ENCODE results near the gene PSEN1.

Gene PSEN1

DNA sequence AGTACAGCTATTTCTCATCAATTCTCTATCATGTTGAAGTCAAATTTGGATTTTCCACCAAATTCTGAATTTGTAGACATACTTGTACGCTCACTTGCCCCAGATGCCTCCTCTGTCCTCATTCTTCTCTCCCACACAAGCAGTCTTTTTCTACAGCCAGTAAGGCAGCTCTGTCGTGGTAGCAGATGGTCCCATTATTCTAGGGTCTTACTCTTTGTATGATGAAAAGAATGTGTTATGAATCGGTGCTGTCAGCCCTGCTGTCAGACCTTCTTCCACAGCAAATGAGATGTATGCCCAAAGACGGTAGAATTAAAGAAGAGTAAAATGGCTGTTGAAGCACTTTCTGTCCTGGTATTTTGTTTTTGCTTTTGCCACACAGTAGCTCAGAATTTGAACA, 83.8 kb downstream of the PSEN1 start:
- DNase-seq (ENCODE audit: low read depth in 2 of 2): no peak

DNA sequence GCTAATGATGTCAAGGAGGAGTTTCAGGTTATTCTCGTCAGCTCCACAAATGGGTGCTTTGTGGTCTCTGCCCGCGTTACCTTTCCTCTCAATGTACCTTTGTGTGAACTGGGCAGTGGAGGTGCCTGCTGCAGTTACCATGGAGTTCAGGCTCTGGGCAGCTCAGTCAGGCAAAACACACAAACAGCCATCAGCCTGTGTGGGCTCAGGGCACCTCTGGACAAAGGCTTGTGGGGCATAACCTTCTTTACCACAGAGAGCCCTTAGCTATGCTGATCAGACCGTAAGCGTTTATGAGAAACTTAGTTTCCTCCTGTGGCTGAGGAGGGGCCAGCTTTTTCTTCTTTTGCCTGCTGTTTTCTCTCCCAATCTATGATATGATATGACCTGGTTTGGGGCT, 84.3 kb downstream of the PSEN1 start:
- DNase-seq (ENCODE audit: low read depth in 2 of 2): no peak

DNA sequence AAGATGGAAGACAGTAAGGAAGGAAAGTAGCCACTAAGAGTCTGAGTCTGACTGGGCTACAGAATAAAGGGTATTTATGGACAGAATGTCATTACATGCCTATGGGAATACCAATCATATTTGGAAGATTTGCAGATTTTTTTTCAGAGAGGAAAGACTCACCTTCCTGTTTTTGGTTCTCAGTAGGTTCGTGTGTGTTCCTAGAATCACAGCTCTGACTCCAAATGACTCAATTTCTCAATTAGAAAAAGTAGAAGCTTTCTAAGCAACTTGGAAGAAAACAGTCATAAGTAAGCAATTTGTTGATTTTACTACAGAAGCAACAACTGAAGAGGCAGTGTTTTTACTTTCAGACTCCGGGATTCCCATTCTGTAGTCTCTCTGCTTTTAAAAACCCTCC, 85.6 kb downstream of the PSEN1 start:
- DNase-seq (ENCODE audit: low read depth in 2 of 2): no peak

DNA sequence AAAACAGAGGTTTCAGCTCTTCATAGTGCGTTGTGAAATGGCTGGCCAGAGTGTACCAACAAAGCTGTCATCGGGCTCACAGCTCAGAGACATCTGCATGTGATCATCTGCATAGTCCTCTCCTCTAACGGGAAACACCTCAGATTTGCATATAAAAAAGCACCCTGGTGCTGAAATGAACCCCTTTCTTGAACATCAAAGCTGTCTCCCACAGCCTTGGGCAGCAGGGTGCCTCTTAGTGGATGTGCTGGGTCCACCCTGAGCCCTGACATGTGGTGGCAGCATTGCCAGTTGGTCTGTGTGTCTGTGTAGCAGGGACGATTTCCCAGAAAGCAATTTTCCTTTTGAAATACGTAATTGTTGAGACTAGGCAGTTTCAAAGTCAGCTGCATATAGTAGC, 86.7 kb downstream of the PSEN1 start:
- DNase-seq (ENCODE audit: low read depth in 2 of 2): no peak

DNA sequence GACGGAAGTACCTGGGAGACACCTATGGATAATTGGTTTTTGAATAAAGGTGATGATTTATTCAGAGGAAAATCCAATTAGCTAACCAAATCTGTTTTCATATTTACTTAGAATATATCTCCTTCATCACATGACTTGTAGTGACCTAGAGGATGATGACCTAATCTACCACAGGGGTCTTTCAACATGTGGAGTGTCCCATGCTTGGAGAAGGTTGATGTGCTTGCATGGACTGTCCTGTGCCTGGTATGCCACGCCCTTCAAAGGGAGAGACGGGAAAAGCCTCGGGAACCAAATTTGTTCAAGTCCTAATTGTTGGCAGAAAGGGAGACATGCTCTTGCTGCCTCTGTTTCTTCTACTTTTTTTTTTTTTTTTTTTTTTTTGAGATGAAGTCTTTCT, 89.2 kb downstream of the PSEN1 start:
- no peak for DNase-seq (ENCODE audit: low read depth in 2 of 2)

DNA sequence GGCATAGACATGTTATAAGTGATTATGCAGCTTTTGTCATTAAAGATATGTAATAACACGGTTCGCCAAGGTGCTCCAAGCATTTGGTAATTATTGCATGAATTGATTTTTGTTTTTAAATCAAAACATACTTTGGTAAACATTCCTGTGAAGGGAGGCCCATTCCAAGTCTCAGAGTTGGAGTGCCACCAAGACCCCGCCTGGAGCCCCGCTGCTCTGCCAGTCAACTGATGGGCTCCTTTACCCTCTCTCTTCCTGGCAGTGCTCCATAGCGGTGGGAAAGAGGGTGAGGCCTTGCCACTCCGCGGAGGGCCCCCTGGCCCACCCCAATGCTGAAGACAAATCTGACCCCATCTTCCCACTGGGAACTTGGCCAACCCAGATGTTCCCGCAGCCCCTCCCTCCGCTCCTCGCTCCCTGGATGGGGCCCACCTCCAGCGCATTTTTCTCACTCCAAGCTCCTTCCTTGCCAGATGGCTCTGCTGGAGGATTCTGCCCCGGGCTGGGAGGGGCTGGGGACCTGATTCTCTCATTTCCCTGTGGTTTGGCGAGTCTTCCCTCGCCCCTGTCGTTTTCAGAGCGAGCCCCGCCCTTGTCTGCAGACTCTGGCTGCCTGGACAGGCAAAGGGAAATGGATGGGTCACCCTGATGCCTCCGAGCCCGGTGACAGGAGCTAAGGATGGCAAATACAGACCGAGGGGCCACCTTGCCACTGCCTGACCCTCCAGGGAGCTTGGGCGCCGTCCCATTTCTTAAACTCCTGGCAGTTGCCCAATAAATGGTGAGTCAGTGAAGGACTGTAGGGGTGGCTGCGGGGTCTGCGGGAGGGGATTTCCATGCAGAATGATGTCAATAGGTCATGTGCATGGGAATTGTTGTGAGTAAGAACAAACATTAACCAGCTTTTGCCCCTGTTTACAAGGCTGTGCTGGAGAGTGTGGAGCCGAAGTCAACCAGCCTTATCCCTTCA, 91.8 kb downstream of the PSEN1 start:
- peak; percentile 61 to 65 for DNase-seq (ENCODE audit: low read depth in 2 of 2)

DNA sequence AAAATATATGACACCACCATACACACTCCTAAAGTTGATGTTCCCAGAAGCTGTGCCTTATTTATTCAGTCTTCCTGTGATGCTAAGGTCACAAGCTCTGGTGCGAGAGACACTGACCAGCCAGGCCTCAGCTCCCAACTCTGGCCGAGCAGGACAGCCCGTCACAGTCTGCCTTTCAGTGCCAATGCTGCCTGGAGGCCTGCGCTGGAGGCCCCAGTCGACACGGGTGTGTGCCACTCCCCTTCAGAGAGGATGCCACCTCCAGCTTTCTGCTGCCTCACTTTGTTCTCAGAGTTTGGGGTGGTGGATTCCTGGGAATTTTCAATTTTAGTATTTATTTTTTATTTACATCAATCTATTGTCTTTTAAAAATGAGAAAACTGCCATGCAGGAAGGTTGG, 93.7 kb downstream of the PSEN1 start:
- no peak for DNase-seq (ENCODE audit: low read depth in 2 of 2)

DNA sequence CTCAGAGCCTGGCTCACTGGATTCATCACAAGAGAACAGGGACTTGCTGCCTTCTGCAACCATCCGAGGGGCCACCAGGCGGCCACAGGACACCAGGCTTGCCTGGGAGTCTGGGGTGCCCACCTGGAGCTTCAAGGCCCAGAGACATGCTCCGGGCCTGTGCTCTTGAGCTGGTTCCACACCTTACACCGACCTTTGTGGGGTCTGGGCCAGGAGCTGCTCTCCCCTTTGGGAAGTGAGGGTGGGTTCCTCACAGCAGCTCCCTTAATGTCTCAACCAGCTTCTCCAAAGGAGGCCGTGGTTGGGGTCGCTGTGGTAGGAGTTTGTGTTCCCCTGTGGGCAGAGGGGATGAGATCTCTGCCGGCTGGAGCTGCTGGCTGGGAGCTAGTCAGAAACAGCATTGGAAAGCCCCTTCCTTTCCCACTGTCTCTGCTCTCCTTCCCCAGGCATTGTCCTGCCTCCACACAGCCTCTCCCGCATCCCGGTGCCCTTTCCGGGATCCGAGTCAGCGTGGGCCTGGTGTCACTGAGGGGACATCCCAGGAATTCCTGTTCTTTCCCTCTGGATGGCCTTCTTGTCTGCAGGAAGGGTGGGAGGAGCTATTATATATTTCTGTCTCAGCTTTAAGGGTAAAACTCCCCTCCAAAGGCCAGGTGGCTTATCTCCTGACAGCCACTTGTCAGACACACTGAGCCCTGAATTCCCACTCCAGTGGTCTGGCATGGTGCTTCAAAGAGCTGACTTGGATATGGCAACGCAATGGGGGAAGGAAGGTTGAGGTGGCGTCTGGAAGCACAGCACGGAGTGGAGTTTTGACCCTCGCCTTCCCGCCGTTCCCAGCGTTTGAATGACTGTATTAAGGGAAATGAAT, 95.9 kb downstream of the PSEN1 start:
- no peak for DNase-seq (ENCODE audit: low read depth in 2 of 2)

DNA sequence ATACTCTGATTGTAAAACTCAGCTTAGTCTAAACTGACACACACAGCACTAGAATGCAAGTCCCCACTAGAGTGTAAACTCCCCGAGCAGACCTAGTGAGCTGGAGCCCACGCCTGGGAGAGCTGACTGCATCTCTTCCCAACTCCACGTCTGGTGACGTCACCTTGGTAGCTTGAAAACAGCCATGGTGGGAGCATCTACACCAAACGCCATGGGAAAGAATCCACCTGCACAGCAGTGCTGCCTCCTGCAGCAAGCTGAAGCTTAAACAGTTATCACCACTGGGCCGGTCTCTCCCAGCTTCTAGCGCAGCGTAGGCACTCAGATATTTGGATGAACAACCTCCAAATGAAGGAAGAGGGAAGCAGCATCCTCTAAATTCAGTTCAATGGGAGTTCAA, 96.7 kb downstream of the PSEN1 start:
- DNase-seq (ENCODE audit: low read depth in 2 of 2): no peak

DNA sequence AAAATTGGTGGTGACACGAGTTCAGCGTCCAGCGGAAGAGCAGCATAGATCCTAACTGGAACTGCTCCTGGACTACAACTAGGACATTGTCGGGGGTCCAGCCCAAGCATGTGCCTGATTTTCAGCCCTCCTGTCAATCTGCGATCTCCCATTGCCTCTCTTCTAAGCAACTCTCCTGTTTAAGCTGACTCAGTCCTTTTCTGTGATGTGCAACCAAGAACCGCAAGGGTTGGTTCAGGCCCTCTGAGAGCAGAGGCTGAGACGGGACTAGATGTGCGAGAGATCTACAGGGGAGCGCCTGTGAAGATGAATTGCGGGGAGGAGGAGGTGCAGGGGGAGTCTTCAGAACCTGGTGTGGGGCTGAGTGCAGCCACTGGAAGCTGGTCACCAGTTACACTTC, 97.3 kb downstream of the PSEN1 start:
- no peak for DNase-seq (ENCODE audit: low read depth in 2 of 2)

DNA sequence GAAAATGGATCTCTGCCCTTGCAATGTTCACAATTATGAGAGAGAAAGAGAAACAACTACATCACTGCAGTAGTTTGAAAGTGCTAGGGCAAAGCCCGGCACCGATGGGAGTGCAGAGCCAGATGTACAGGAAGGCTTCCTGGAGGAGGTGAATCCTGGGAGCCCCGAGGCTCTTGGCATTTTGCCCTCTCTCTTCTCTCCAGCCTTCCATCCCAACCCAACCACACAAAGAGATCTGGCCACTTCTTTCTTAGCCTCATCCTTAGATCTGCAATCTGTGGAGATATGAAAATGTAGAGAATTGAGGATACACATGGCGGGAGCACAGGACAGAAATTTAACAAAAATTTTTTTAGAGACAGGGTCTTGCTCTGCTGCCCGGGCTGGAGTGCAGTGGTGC, 97.7 kb downstream of the PSEN1 start:
- DNase-seq (ENCODE audit: low read depth in 2 of 2): no peak

DNA sequence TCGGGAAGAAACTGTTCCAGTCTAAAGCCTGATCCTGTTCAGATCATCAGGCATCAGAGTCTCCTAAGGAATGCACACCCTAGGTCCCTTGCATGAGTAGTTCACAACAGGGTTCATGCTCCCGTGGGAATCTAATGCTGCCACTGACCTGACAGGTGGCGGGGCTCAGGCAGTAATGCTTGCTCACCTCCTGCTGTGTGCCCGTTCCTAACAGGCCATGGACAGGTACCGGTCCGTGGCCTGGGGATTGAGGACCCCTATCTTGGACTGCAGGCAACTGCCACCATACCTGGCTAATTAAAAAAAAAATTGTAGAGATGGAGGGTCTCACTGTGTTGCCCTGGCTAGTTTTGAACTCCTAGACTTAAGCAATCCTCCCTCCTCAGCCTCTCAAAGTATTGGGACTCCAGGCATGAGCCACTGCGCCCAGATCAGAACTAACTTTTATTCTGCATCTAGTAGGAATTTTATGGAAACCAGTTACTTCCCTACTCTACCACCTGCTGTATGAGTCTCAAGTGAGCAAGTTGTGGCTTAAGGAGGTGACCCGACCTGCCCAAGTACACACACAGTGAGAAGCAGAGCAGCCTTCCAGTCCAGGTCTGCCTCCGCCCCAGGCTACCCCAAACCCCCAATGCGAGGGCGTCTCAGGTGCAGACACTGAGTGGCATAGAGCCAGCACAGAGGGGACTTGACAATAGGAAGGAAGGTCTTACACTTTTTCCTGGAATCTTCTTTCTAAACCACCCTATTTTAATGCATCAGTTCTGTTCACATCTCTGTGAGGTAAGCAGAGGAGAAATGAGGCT, 98.5 kb downstream of the PSEN1 start:
- DNase-seq (ENCODE audit: low read depth in 2 of 2): no peak

DNA sequence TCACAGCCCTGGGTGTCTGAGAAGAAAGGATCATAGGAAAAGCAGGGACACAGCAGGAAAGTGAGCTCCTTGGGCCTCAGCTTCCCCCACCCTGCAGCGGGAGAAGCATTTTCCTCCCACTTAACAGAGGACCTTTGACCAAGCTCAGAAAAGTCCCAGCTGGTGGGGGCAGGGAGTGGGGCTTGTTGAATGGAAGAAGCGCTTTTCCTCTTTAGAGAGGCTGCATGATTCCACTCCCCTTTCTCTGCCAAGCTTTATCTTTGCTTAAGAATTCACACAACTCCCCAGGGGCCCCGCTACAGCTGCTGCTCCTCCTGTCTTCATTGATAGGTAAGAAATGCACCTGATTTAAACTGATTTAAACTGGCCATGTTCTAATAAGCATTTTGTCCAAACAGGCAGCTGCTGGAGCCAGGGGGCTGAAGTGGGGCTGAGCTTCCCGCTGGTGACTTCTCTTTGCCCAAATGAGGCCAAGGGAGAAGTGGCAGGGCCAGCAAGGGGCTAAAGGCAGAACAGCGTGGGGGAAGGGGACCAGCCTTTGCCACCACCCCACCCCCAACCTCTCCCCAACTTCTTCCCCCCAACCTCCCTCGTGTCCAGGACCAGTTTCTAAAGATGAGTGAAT, 99.3 kb downstream of the PSEN1 start:
- DNase-seq (ENCODE audit: low read depth in 2 of 2): no peak

DNA sequence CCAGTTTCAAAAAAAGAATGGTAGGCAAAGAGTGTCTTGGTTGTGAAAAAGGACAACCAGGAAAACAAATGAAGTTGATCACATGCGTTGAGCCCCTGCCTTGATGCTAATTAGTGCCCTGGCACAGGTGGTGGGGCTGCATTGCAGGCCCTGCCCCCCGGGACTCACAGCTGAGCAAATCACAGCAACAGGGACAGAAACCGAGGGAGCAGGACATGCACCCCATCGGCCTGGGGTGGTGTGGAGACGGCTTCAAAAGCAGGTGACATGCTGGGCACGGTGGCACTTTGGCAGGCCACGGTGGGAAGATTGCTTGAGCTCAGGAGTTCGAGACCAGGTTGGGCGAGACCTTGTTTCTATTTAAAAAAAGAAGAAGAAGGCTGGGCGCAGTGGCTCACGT, 99.8 kb downstream of the PSEN1 start:
- DNase-seq (ENCODE audit: low read depth in 2 of 2): no peak

DNA sequence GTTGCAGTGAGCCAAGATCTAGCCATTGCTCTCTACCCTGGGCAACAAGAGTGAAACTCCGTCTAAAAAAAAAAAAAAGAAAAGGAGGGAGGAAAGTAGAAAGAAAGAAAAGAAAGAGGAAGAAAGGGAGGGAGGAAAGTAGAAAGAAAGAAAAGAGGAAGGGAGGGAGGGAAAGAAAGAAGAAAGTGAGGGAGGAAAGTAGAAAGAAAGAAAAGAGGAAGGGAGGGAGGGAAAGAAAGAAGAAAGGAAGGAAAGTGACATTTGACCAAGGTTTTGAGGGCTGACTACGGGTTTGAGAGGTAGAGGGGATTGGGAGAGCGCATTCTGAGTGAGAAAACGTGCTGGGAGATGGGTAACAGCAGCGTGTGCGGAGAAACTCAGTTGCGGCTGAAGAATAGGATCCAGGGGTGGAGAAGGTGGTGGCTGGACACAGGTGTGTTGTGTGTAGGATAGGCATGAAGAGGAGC, 100.5 kb downstream of the PSEN1 start:
- no peak for DNase-seq (ENCODE audit: low read depth in 2 of 2)

DNA sequence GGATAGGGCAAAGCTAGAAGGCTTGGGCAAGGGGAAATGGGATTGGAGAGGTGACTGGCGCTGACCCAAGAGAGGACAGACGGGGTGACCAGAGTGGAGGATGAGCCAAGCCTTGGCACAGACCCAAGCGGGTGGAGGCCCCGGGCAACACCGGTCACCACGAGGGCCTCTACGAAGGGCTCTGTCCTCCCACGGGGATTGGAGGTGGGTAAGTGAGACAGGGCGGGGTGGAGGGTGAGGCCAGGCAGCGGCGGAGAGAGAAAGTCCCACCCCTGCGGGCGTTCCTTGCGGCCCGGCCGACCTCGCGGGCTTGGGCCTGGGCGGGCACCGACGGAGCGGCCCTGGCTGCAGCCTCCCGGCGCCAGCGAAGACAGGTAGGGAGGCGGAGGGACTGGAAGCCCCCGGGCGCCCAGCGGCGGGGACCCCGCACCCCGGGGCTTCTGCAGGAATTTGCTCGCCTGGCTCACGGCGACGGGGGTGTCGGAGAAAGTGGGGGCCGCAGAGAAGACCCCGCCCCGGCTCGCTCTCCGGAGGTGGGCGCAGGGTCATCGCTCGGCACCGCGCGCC, 101.0 kb downstream of the PSEN1 start, which contains the start of gene PAPLN:
Gene PAPLN (plus strand): TSS at position 288 of the 567 bp plus-strand sequence. CDS start 2,273 bp downstream, outside the sequence.
- DNase-seq (ENCODE audit: low read depth in 2 of 2): no peak

DNA sequence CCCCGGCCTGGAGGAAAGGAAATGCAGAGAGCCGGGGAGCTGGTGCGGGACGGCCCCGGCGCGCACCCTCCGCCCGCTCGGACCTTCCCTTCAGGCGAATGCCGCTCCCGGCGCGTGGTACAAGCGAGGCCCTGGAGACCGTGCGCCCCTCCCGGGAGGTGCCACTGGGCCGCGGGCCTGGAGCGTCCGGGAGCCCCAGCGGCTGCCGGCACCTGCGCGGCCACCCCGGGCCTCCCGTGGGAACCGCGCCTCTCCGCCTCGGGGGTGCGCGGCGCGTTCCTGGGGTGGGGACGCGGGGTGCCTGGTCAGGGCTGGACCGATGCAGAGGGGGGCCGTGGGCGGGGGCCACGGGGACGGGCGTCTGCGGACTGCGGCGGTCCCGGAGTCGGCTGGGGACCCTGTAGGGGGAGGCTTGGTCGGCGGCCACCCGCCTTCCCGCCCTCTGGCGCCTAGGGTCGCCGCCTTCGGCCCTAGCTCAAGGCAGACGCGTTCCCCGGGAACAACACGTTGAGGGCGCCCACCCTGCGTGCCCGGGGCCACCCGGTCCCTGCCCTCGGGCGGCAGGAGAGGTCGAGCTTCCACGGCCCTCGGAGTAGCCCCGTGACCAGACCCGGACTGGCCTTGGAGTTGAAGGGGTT, 101.6 kb downstream of the PSEN1 start:
- DNase-seq (ENCODE audit: low read depth in 2 of 2): no peak

DNA sequence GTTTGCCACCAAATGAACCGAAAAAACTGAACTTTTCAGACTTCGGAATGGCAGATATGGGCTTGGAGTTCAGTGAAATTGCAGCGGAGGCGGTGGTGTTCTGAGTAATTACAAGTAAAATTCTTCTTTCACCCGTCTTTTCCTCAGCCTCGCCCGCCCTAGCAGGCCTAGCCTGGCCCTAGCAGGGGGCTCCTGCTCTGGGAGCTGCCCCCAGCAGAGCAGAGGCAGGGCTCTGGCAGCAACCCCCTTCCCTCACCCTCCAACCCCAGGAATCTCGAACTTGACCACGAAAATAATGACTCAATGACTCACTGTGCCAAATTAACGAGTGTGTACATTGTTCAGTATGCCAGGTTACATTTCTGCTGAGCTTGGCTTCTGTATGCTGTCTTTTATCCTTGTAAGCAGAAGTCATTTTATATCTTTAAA, 102.1 kb downstream of the PSEN1 start:
- DNase-seq (ENCODE audit: low read depth in 2 of 2): peak; percentile 48 to 49

DNA sequence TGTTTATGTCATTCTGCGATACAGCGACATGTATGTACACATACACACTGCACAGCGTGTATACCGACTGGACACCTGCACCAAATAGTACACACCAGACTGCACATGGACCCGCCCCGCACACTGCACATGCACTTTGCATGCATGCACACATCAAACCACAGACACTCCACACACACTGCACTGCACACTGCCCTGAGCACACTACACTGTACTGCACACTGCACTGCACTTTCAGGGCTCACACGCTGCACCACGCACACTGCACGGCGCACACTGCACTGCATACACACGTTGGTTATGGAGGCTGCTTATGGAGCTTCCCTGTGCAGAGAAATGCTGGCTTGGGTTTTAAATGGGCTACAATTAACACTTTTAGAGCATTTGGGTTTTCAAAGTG, 102.6 kb downstream of the PSEN1 start:
- no peak for DNase-seq (ENCODE audit: low read depth in 2 of 2)

Measured in fibroblast of skin of left biceps (primary cell).